Lung (tissue), 12 donors: Measurements from ENCODE around the gene MEAK7. TPM values are rescaled to one million over a fixed set of nuclear protein-coding genes. Genes with fewer than 3 reads are reported as not detected.
A peak's percentile ranks its signal among the peaks of the same experiment; 100 is the strongest.

Experiments used
- ATAC-seq: fragments of 200-7000 bp; cut with Tn5 transposase; one replicate; pipeline ENCODE4 v1.9.1; 2020; ENCODE audit warnings: moderate number of reproducible peaks; ENCODE audit not compliant: insufficient read depth, low FRiP score
- DNase-seq, 3 donors: peaks; one replicate each; pipeline ENCODE4 v3.0.0-alpha.2; 2013 to 2017
- H3K27ac ChIP-seq, 2 donors: one replicate each; pipeline ENCODE4 v1.5.1; 2013; ENCODE audit warnings: mild to moderate bottlenecking in 2 of 2, moderate library complexity in 2 of 2, control low read depth in 1 of 2, inconsistent platforms in 1 of 2, low read depth in 1 of 2, low read length in 1 of 2
- H3K27me3 ChIP-seq, 3 donors: one replicate each; pipeline ENCODE4 v1.5.1; 2013; ENCODE audit warnings: low read length in 2 of 3; ENCODE audit not compliant: control insufficient read depth in 3 of 3, insufficient read depth in 3 of 3
- H3K36me3 ChIP-seq, 4 donors: one replicate each; pipeline ENCODE4 v1.5.1; 2013; ENCODE audit warnings: low read length in 4 of 4, mild to moderate bottlenecking in 1 of 4, moderate library complexity in 1 of 4; ENCODE audit not compliant: control insufficient read depth in 4 of 4, insufficient read depth in 4 of 4
- H3K4me1 ChIP-seq, 5 donors: one replicate each; pipeline ENCODE4 v1.5.1; 2013; ENCODE audit warnings: low read length in 5 of 5, mild to moderate bottlenecking in 2 of 5, moderate library complexity in 1 of 5; ENCODE audit not compliant: control insufficient read depth in 5 of 5, insufficient read depth in 5 of 5
- H3K4me3 ChIP-seq: one replicate; pipeline ENCODE4 v1.5.1; 2013; ENCODE audit warnings: mild to moderate bottlenecking, control low read depth, moderate library complexity
- H3K9ac ChIP-seq, 2 donors: one replicate each; pipeline ENCODE4 v1.5.1; 2013; ENCODE audit warnings: low read length in 2 of 2, control low read depth in 1 of 2; ENCODE audit not compliant: insufficient read depth in 1 of 2
- H3K9me3 ChIP-seq, 4 donors: one replicate each; pipeline ENCODE4 v1.5.1; 2013; ENCODE audit warnings: low read length in 3 of 4, mild to moderate bottlenecking in 1 of 4, moderate library complexity in 1 of 4; ENCODE audit not compliant: control insufficient read depth in 4 of 4, insufficient read depth in 3 of 4
- WGBS, 2 donors: extraction: QIAGEN DNeasy Blood & Tissue Kit; methylation state at CpG; one replicate each; pipeline ENCODE4 v1.1.7; 2013; 5-methylcytosine and 5-hydroxymethylcytosine counted together
- polyA plus RNA-seq, 2 donors: library from polyadenylated mRNA; stranded (reverse); fragments of 200-250 nt; gene quantifications; one replicate each; pipeline ENCODE4 v1.2.1, GENCODE V29; 2013
- total RNA-seq, 2 donors: library from RNA; depleted of rRNA in 1 of 2; stranded (reverse); fragments of >200 nt in 1 of 2; gene quantifications; one replicate each; pipeline ENCODE4 v1.2.1, GENCODE V29; 2014 to 2021
- TF ChIP-seq, protein P1 (sequence below): IDR thresholded peaks from 2 replicates; pipeline ENCODE4 v1.5.1; 2012; ENCODE audit warnings: mild to moderate bottlenecking; ENCODE audit errors: control extremely low read depth, extremely low read depth
- donor health status: control.
- donor health status: control.
- donor health status: Bipolar disorder and iron deficiency.
- donor health status: healthy.
- donor health status: DM: yes; HTN: yes; CAD: no.

The MEAK7 gene
- total and polyA plus RNA-seq, 4 donors = 4.8 to 16.9 (median 11.2) TPM

DNA sequence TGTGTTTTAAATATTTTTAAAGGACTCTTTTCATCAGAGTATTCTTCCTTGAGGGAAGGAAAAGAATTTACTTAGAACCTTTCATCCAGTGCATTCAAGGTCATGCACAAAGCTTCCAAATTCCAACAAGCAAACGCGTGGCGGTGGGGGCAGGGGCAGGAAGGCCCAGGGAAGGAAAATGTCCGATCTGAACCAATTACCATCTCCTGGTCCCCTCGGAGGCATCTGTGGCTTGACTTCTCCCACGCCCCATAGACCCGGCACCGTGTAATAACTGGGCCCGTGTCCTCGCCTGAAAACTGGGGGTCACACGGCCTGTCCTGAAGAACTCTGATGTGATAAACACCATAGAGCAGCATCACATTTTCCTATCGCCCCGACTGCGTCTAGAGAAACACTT is 18.3 kb downstream of the MEAK7 start:
- H3K27me3 ChIP-seq = no peaks in the 10 kb centered on the region
- no peak for DNase-seq
- peaks cover 11 to 29% (median 17%) of the 10 kb centered on the region in 4 donors for H3K36me3 ChIP-seq
- H3K27ac ChIP-seq = no peak overlapping the region
- ATAC-seq = no peak
- TF ChIP-seq, protein P1, sequence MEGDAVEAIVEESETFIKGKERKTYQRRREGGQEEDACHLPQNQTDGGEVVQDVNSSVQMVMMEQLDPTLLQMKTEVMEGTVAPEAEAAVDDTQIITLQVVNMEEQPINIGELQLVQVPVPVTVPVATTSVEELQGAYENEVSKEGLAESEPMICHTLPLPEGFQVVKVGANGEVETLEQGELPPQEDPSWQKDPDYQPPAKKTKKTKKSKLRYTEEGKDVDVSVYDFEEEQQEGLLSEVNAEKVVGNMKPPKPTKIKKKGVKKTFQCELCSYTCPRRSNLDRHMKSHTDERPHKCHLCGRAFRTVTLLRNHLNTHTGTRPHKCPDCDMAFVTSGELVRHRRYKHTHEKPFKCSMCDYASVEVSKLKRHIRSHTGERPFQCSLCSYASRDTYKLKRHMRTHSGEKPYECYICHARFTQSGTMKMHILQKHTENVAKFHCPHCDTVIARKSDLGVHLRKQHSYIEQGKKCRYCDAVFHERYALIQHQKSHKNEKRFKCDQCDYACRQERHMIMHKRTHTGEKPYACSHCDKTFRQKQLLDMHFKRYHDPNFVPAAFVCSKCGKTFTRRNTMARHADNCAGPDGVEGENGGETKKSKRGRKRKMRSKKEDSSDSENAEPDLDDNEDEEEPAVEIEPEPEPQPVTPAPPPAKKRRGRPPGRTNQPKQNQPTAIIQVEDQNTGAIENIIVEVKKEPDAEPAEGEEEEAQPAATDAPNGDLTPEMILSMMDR = no peak
- WGBS, 2 donors = 90 to 91% methylated on average over 14 of the region's 14 CpGs
- peaks cover 0 to 13% (median 0%) of the 10 kb centered on the region in 5 donors for H3K4me1 ChIP-seq
- no peak overlapping the region for H3K4me3 ChIP-seq
- no peak overlapping the region for H3K9ac ChIP-seq
- no peaks in the 10 kb centered on the region for H3K9me3 ChIP-seq

DNA sequence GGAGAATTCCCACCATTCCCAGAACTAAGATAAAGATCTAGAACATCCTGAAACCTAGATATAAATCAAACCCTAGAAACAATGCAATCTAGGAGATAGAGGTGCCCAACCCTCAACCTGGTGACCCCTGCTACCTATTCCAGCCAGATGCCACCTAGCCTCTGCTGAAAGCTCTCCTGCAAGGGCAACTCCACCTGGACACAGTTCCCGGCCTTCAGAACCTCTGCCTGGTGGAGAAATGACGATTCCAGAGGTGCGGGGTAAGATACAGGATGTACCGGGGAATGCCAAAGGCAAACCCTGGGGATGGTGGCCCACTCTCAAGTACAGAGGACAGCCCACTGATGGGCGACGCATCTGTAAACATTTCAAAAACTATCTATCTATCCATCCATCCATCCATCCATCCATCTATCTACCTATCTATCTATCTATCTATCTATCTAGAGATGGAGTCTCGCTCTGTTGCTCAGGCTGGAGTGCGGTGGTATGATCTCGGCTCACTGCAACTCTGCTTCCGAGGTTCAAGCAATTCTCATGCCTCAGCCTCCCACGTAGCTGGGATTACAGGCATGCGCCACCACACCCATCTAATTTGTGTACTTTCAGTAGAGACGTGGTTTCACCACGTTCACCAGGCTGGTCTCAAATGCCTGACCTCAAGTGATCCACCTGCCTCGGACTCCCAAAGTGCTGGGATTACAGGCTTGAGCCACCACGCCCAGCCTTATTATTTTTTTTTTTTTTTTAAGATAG is 19.0 kb downstream of the MEAK7 start:
- H3K36me3 ChIP-seq = peaks cover 11 to 30% (median 16%) of the 10 kb centered on the region in 4 donors
- ATAC-seq (no peak), DNase-seq (no peak)
- H3K27me3 ChIP-seq = no peaks in the 10 kb centered on the region
- WGBS, 2 donors = 95 to 96% methylated on average over 16 of the region's 16 CpGs
- no peak overlapping the region for H3K4me3 ChIP-seq
- peaks cover 0 to 18% (median 0%) of the 10 kb centered on the region in 5 donors for H3K4me1 ChIP-seq
- TF ChIP-seq, protein P1 = no peak
- H3K27ac ChIP-seq = no peak overlapping the region
- no peak overlapping the region for H3K9ac ChIP-seq
- no peaks in the 10 kb centered on the region for H3K9me3 ChIP-seq

DNA sequence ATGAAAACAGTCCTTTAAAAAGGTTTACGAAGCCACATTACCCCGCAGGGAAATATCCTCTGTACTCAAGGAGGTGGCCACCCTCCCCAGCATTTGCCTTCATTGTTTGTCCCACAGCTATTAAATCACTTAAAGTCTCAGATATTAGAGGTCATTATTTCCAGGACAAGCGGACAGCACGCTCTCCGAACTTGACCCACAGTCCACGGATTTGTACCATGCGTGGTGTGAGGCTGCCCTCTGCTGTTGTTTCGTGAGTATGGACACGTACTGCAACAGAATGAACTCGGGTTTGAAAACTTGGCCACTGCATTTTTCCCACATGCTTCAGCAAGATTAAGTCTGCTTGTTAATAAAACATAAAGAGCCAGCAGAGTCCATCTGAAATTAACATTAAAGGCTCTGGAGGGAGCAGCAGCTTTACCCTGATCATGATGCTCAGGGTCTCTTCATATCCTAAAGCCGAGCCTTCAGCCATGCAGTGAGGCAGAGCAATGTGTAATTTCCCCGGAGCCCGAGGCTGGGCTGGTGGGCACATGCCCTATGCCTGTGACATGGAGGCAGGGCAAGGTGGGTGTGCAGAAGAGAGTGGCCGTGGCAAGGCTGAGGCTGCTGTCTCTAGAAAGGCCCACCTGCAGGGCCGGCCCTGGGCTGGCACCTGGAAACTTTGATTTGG is 19.7 kb downstream of the MEAK7 start:
- Histone ChIP-seq H3K9ac (no peak overlapping the region), H3K4me1 (peaks cover 0 to 18% (median 0%) of the 10 kb centered on the region in 5 donors), H3K4me3 (no peak overlapping the region), H3K9me3 (no peaks in the 10 kb centered on the region), H3K36me3 (peaks cover 8 to 32% (median 19%) of the 10 kb centered on the region in 4 donors), H3K27ac (no peak overlapping the region), H3K27me3 (no peaks in the 10 kb centered on the region)
- TF ChIP-seq, protein P1 = peak; percentile 40
- DNase-seq (peak; percentile 74 to 82 (median 75)), ATAC-seq (no peak)
- 69 to 78% methylated on average over 15 of the region's 15 CpGs for WGBS, 2 donors
